Stimulated activated naive CD8-positive, alpha-beta T cell treated with anti-CD3 and anti-CD28 coated beads, Interleukin-15, Interleukin-2, amounts not matched to agents 100 ng/mL and 50 ng/mL, for 24 hours (primary cell): Measurements from ENCODE around the gene THSD1.
"Not testable (repeated sequence)": the region's sequence is repeated elsewhere in the genome, so short reads cannot be mapped to it uniquely, and the experiment has no call there.

Experiments
- H3K27ac Mint-ChIP-seq: one replicate; pipeline ENCODE4 v1.8.0; 2021; ENCODE audit warnings: mild to moderate bottlenecking, mixed read lengths
- H3K27me3 Mint-ChIP-seq: one replicate; pipeline ENCODE4 v1.8.0; 2021; ENCODE audit warnings: mixed read lengths
- H3K36me3 Mint-ChIP-seq: one replicate; pipeline ENCODE4 v1.8.0; 2021; ENCODE audit warnings: low read depth, mixed read lengths
- H3K4me1 Mint-ChIP-seq: one replicate; pipeline ENCODE4 v1.8.0; 2021; ENCODE audit warnings: low read depth, mixed read lengths
- H3K4me3 Mint-ChIP-seq: one replicate; pipeline ENCODE4 v1.8.0; 2021; ENCODE audit warnings: mild to moderate bottlenecking, mixed read lengths
- H3K9me3 Mint-ChIP-seq: one replicate; pipeline ENCODE4 v1.8.0; 2021; ENCODE audit warnings: mixed read lengths

THSD1 gene

DNA sequence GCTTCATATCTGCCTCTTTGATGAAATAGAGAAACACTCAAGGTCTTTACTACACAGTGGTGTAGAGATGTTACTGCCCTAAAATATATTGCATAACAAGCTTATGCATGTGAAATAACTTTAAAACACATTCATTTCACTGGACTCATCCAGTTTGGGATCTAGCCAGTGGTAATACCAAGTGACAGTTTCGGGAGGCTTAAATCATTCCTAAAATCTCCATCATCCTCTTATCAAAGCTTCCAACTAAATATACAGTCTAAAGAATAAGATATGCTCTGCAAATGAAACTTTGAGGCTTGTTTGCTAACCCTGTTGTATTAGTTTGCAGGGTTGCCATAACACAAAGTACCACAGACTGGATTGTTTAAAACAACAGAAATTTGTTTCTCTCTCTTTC is 52.8 kb downstream of the THSD1 start:
- no peaks in the 10 kb centered on the region for H3K36me3 Mint-ChIP-seq
- no peak overlapping the region for H3K27ac Mint-ChIP-seq

DNA sequence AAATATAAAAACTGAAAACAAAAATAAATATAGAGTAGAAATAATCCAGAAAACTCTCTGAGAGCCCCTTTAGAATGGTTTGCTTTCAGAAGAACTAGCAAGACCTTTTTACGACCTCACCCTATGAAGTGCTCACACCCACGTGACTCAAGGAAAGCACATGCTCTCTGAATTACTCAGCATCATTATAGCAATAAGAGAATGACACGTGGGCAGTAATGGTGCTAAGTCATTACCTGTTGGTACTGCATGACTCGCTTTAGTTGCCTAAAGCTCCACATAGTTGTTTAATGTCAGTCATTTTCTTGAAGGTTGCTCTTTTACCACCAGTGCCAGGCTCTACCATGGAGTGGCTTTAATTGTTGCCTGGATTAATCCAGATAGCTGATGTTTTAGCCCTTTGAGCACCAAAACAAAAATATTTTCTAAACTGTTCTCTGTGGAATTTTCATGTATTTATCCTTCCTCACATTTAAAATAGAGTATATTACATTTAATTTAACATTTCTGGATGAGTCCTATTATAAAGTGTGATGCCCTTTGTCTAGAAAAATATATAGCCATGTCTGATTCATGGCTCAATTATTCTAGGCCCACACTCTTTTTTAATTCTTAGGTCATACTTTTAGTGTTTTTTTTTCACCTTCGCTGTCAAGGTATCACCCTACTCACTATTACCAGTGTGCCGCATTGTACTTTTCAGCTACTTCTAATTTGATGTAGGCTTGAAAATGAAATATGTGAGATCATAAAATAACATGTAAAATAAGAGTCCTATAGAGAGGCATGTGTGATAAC is 56.8 kb downstream of the THSD1 start:
- H3K4me1 Mint-ChIP-seq: no peaks in the 10 kb centered on the region
- peaks cover 7% of the 10 kb centered on the region for H3K27me3 Mint-ChIP-seq
- H3K36me3 Mint-ChIP-seq: no peaks in the 10 kb centered on the region
- H3K27ac Mint-ChIP-seq: no peak overlapping the region
- H3K4me3 Mint-ChIP-seq: no peak overlapping the region
- no peaks in the 10 kb centered on the region for H3K9me3 Mint-ChIP-seq

More for the DNA sequence above, 52.8 kb downstream of the THSD1 start:
- Mint-ChIP-seq H3K4me1 (no peaks in the 10 kb centered on the region), H3K9me3 (no peaks in the 10 kb centered on the region), H3K4me3 (no peak overlapping the region), H3K27me3 (peaks cover 11% of the 10 kb centered on the region)

DNA sequence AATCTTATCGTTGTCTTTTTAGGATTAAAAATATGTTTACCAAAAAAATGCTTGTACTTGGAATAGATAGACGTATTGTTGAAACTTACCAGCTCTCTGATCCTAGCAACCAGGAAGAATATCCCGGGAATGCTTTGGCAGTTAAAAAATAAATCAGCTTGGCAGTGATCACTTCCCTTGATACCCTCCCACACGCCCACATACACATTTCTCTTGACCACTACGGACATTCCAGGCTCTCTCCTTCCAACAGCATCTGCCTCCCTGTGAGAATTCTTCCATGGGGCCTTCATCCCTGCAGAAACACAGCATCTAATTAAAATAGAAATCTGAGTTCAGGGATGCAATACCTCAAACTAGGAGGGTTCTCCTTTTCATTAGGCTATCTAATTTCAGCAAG is 57.9 kb downstream of the THSD1 start:
- Mint-ChIP-seq H3K9me3 (no peaks in the 10 kb centered on the region), H3K27ac (no peak overlapping the region), H3K36me3 (no peaks in the 10 kb centered on the region), H3K4me1 (no peaks in the 10 kb centered on the region), H3K4me3 (no peak overlapping the region), H3K27me3 (peaks cover 7% of the 10 kb centered on the region)

DNA sequence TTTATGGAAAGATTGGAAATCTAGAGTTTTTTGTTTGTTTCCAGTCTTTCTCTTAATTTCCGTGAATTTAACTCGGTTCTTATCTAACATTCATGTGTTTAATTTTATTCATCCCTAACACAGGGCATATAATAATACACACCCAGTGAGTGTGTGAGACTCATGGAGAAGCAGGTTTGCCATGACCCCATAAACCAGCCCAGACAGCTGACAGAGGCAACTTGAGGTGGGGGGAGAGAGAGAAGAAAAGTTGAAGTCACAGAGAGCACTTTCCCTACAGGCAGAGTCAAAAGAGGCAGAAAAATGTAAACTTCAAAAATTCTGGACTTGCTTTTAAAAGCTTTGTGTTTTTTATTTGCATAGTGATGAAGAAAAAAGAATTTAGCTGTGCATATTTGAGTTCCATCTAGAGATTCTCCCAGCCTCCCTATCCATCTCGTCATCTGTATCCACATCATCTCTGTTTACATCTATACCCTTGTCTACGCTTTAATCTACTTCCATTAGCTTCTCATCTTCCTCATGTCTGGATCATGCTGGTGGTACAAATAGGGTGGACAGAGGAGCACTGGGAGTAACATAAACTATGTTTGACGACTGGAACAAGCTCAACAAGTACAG is 60.2 kb downstream of the THSD1 start:
- no peaks in the 10 kb centered on the region for H3K9me3 Mint-ChIP-seq
- no peaks in the 10 kb centered on the region for H3K4me1 Mint-ChIP-seq
- H3K4me3 Mint-ChIP-seq: no peak overlapping the region
- H3K27me3 Mint-ChIP-seq: peaks cover 12% of the 10 kb centered on the region
- no peaks in the 10 kb centered on the region for H3K36me3 Mint-ChIP-seq
- H3K27ac Mint-ChIP-seq: no peak overlapping the region

DNA sequence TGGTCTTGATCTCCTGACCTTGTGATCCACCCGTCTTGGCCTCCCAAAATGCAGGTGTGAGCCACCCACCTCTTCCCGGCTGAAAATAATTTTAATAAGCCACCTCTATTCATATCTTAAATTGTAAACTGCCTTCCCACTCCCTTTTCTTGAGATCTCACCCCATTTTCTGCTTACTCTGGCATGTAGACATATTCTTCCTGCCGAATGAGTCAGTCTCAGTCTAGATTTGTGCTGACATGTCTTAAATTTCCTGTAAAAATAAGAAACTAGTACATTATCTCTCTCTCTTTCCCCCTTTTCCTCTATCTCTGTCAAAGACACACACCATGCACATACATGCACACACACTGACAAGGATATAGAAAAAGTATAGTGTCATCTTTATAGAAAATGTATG is 60.9 kb downstream of the THSD1 start:
- H3K9me3 Mint-ChIP-seq: no peaks in the 10 kb centered on the region
- no peaks in the 10 kb centered on the region for H3K36me3 Mint-ChIP-seq
- H3K4me1 Mint-ChIP-seq: no peaks in the 10 kb centered on the region
- H3K27ac Mint-ChIP-seq: no peak overlapping the region
- no peak overlapping the region for H3K4me3 Mint-ChIP-seq
- H3K27me3 Mint-ChIP-seq: peaks cover 12% of the 10 kb centered on the region

DNA sequence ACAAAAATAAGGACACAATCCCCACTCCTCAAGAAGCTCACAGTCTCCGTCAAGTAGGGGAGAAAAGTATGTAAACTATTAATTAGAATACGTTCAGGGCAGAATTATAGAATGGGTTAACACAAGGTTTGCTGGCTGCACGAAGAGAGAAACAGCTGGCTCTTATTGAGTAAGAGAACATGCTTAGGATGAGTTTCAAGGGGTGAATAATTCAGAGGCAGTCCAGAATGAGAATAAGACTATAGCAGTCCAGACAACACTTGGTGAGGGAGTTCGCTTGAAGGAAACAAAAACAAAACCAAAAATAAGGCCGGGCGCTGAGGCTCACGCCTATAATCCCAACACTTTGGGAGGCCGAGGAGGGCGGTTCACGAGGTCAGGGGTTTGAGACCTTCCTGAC is 61.9 kb downstream of the THSD1 start:
- Mint-ChIP-seq H3K27me3 (peaks cover 12% of the 10 kb centered on the region), H3K4me1 (no peaks in the 10 kb centered on the region), H3K9me3 (no peaks in the 10 kb centered on the region), H3K36me3 (no peaks in the 10 kb centered on the region), H3K4me3 (no peak overlapping the region), H3K27ac (no peak overlapping the region)

DNA sequence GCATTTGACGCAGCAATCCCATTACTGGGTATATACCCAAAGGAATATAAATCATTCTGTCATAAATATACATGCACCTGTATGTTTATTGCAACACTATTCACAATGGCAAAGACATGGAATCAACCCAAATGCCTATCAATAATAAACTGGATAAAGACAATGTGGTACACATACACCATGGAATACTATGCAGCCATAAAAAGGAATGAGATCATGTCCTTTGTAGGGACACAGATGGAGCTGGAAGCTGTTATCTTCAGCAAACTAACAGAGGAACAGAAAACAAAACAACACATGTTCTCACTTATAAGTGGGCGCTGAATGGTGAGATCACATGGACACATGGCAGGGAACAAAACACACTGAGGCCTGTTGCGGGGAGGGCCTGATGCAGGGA is 63.8 kb downstream of the THSD1 start:
- not testable (repeated sequence) for H3K36me3 Mint-ChIP-seq, H3K27ac Mint-ChIP-seq, H3K9me3 Mint-ChIP-seq, H3K4me1 Mint-ChIP-seq, H3K4me3 Mint-ChIP-seq
- H3K27me3 Mint-ChIP-seq: peaks cover 12% of the 10 kb centered on the region

DNA sequence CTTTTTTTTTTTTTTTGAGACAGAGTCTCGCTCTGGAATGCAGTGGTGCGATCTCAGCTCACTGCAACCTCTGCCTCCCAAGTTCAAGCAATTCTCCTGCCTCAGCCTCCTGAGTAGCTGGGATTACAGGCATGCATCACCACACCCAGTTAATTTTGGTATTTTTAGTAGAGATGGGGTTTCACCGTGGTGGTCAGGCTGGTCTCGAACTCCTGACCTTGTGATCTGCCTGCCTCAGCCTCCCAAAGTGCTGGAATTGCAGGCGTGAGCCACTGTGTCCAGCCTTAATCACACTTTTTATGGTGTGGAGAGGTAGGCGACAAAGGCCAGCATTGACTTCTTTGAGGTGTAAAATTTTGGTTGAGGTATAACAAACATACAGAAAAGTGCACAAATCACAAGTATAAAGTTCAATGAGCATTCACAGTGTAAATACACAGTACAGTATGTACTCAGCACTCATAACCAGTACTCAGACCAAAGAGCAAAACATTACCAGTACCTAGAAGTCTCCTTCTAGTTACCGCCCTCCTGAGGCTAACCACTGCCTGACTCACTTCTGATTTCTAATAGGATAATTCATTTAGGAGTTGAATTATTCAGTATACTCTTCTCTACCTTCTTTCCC is 68.0 kb downstream of the THSD1 start:
- not testable (repeated sequence) for H3K36me3 Mint-ChIP-seq, H3K27me3 Mint-ChIP-seq, H3K4me3 Mint-ChIP-seq, H3K4me1 Mint-ChIP-seq, H3K27ac Mint-ChIP-seq, H3K9me3 Mint-ChIP-seq

DNA sequence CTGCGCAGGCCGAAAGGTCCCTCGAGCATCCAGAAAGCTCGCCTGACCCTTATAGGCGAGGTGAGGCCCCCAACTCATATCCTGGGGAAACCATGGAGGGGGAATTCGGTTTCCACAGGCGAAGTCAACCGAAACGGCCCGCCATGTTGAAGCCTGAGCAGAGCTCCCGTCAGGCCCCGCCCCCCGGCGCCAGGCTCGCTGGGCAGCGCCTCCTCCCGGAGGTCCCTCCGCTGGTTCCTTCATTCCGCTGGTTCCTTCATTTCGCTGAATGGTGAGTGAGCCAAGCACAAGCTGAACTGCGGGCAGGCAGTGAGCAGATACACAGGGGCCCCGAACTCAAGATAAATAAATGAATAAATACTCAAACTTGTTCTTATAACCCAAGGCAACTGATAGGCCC is 71.9 kb downstream of the THSD1 start:
- H3K4me3 Mint-ChIP-seq, H3K4me1 Mint-ChIP-seq, H3K27me3 Mint-ChIP-seq, H3K27ac Mint-ChIP-seq, H3K9me3 Mint-ChIP-seq, H3K36me3 Mint-ChIP-seq: not testable (repeated sequence)

DNA sequence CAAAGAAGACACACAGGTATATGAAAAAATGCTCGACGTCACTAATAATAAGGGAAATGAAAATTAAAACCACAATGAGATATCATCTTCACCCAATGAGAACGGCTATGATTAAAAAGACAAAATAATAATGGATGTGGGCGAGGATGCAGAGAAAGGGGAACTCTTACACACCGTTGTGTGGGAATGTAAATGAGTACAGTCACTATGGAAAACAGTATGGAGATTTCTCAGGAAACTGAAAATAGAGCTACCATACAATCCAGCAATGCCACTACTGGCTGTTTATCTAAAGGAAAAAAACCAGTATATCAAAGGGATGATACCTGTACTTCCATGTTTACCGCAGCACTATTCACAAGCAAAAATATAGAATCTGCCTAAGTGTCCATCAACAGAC is 74.1 kb downstream of the THSD1 start:
- H3K4me1 Mint-ChIP-seq, H3K27ac Mint-ChIP-seq, H3K36me3 Mint-ChIP-seq, H3K4me3 Mint-ChIP-seq, H3K27me3 Mint-ChIP-seq, H3K9me3 Mint-ChIP-seq: not testable (repeated sequence)
